ENCODE measurements around the gene UQCRC1.

DNA sequence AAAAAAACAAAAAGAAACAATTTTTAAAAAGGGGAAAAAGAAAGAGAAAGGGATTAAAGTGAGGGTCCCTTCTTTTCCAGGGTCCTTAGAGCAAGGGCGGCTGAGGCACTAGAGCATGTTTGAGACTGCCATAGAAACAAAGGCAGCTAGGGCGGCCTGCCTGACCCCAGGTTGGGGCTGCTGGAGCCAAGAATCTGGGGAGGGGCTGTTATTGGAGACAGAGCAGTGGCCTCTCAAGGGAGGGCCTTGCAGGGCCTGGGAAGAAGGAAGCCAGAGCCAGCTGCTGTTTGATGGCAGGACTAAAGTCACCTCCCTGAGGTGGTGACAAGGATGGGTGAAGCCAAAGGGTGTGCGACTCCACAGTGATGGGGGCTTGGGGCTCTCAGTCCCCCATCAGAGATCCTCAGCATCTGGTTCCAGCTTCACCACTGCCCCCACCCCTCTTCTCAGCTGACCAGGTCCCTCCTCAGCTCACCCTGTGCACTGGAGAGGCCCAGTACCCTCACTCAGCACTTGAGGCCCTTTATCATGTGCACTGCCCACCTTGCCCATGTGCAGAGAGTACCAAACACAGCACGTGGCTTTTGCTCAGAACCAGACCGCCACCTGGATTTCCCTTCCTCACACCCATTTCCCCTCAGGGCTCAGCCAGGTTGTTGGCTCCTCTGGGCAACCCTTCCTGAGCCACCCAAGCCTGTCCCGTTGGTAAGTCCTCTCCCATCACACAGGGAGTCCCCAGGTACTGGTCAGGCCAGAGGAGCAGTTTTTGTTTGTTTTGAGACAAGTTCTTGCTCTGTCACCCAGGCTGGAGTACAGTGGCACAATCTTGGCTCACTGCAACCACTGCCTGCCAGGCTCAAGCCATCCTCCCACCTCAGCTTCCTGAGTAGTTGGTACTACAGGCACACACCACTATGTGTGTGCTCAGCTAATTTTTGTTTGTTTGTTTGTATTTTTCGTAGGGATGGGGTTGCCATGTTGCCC is 10.4 kb upstream of the UQCRC1 start:
- TF ChIP-seq POLR2AphosphoS5 (IDR thresholded peaks at IDR 0.05) (no peak), POLR2A (IDR thresholded peaks at IDR 0.05) (no peak)
- TF ChIP-seq, protein P1, sequence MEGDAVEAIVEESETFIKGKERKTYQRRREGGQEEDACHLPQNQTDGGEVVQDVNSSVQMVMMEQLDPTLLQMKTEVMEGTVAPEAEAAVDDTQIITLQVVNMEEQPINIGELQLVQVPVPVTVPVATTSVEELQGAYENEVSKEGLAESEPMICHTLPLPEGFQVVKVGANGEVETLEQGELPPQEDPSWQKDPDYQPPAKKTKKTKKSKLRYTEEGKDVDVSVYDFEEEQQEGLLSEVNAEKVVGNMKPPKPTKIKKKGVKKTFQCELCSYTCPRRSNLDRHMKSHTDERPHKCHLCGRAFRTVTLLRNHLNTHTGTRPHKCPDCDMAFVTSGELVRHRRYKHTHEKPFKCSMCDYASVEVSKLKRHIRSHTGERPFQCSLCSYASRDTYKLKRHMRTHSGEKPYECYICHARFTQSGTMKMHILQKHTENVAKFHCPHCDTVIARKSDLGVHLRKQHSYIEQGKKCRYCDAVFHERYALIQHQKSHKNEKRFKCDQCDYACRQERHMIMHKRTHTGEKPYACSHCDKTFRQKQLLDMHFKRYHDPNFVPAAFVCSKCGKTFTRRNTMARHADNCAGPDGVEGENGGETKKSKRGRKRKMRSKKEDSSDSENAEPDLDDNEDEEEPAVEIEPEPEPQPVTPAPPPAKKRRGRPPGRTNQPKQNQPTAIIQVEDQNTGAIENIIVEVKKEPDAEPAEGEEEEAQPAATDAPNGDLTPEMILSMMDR (IDR thresholded peaks at IDR 0.05) = no peak

All from sigmoid colon (tissue), 4 donors.